ENCODE measurements around the gene ANXA4. TPM values are rescaled to one million over a fixed set of nuclear protein-coding genes. Genes with fewer than 3 reads are reported as not detected.

ANXA4 gene
- total RNA-seq, 1 donor from 2014 or later: 122 TPM

GRCh38 chr2:69729266-69729665 is 12.7 kb upstream of the ANXA4 start:
- H3K79me2 ChIP-seq (ENCODE audit: insufficient read depth, low read length): no peaks in the 10 kb centered on the region
- H3K4me3 ChIP-seq (ENCODE audit: insufficient read depth, low read depth, low read length): no peak overlapping the region
- FAIRE-seq (no peak), DNase-seq (ENCODE audit: low read depth) (no peak)
- TF ChIP-seq CTCF (IDR thresholded peaks at IDR 0.05; ENCODE audit: insufficient read depth, low read depth, low read length): no peak
- TF ChIP-seq EZH2 (IDR thresholded peaks at IDR 0.05; ENCODE audit: insufficient read depth, low read length): no peak
- H3K27me3 Mint-ChIP-seq (ENCODE audit: low read depth, unreplicated experiment): no peaks in the 10 kb centered on the region
- H3K4me1 ChIP-seq (ENCODE audit: insufficient read depth, low read length): no peaks in the 10 kb centered on the region
- H3K4me3 Mint-ChIP-seq (ENCODE audit: unreplicated experiment): no peak overlapping the region
- H3K9ac ChIP-seq (ENCODE audit: low read length): no peak overlapping the region
- H3K4me2 ChIP-seq (ENCODE audit: low read length): no peak overlapping the region
- no peaks in the 10 kb centered on the region for H3K9me3 ChIP-seq (ENCODE audit: insufficient read depth, low read depth, low read length)
- H3K36me3 Mint-ChIP-seq (ENCODE audit: low read depth, unreplicated experiment): no peaks in the 10 kb centered on the region
- no peak overlapping the region for H2AFZ ChIP-seq (ENCODE audit: low read depth, low read length)
- H3K4me1 Mint-ChIP-seq (ENCODE audit: low read depth, unreplicated experiment): no peaks in the 10 kb centered on the region
- H3K27ac Mint-ChIP-seq (ENCODE audit: unreplicated experiment): no peak overlapping the region
- H3K9me3 Mint-ChIP-seq (ENCODE audit: unreplicated experiment): no peaks in the 10 kb centered on the region
- no peaks in the 10 kb centered on the region for H3K27me3 ChIP-seq (ENCODE audit: insufficient read depth, low read length)
- no peaks in the 10 kb centered on the region for H4K20me1 ChIP-seq (ENCODE audit: insufficient read depth, low read length)
- H3K36me3 ChIP-seq (ENCODE audit: insufficient read depth, low read length): no peaks in the 10 kb centered on the region
- H3K27ac ChIP-seq (ENCODE audit: low read depth, low read length): no peak overlapping the region

GRCh38 chr2:69729781-69730180 is 12.2 kb upstream of the ANXA4 start:
- DNase-seq (ENCODE audit: low read depth): no peak
- H2AFZ ChIP-seq (ENCODE audit: low read depth, low read length): no peak overlapping the region
- no peaks in the 10 kb centered on the region for H3K9me3 ChIP-seq (ENCODE audit: insufficient read depth, low read depth, low read length)
- H3K4me3 ChIP-seq (ENCODE audit: insufficient read depth, low read depth, low read length): no peak overlapping the region
- Mint-ChIP-seq H3K4me1 (ENCODE audit: low read depth, unreplicated experiment) (no peaks in the 10 kb centered on the region), H3K4me3 (ENCODE audit: unreplicated experiment) (no peak overlapping the region), H3K27ac (ENCODE audit: unreplicated experiment) (no peak overlapping the region), H3K9me3 (ENCODE audit: unreplicated experiment) (no peaks in the 10 kb centered on the region), H3K27me3 (ENCODE audit: low read depth, unreplicated experiment) (no peaks in the 10 kb centered on the region), H3K36me3 (ENCODE audit: low read depth, unreplicated experiment) (no peaks in the 10 kb centered on the region)
- no peak for TF ChIP-seq CTCF (IDR thresholded peaks at IDR 0.05; ENCODE audit: insufficient read depth, low read depth, low read length)
- no peak for TF ChIP-seq EZH2 (IDR thresholded peaks at IDR 0.05; ENCODE audit: insufficient read depth, low read length)
- H4K20me1 ChIP-seq (ENCODE audit: insufficient read depth, low read length): no peaks in the 10 kb centered on the region
- no peak overlapping the region for H3K27ac ChIP-seq (ENCODE audit: low read depth, low read length)
- H3K36me3 ChIP-seq (ENCODE audit: insufficient read depth, low read length): no peaks in the 10 kb centered on the region
- H3K79me2 ChIP-seq (ENCODE audit: insufficient read depth, low read length): no peaks in the 10 kb centered on the region
- H3K9ac ChIP-seq (ENCODE audit: low read length): no peak overlapping the region
- H3K27me3 ChIP-seq (ENCODE audit: insufficient read depth, low read length): no peaks in the 10 kb centered on the region
- no peak overlapping the region for H3K4me2 ChIP-seq (ENCODE audit: low read length)
- no peak for FAIRE-seq
- no peaks in the 10 kb centered on the region for H3K4me1 ChIP-seq (ENCODE audit: insufficient read depth, low read length)

DNA sequence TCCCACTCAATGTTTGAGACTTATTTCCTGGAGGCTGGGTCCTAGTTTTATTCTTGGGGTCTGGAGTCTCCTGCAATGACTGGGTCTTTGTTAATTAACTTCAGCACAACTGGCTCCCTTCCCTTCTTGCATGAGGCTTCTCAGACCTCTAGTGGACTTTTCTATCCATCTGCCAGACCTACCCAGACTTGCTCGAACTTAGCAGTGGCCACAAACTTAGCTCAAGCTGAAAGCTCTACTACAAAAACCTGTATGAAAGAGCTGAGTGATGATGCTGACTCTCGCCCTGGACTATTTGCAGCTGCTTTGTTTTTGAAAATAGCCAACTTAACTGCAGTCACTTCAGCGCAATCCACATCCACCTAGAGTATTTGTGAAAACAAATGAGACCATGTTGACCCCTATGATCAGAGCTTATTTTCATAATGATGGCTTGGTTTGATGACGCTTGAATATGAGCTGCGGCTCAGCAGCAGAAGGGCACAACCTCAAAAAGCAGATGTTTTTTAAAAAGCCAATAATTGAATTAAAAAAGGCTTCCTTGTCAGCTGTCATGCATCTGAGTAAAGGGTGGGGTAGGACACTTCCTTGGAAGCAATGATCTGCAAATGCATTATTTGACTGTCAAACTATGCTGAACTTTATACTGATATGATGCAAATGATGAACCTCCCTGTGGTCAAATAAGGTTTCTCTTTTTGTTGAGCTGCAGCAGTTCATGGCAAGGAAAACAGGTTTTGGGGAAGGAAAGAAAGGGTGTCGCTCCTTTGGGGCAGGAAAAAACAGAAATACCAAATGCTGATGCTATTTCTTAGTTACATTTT is 10.6 kb upstream of the ANXA4 start:
- Mint-ChIP-seq H3K27me3 (ENCODE audit: low read depth, unreplicated experiment) (no peaks in the 10 kb centered on the region), H3K4me3 (ENCODE audit: unreplicated experiment) (no peak overlapping the region), H3K27ac (ENCODE audit: unreplicated experiment) (no peak overlapping the region), H3K4me1 (ENCODE audit: low read depth, unreplicated experiment) (no peaks in the 10 kb centered on the region), H3K36me3 (ENCODE audit: low read depth, unreplicated experiment) (no peaks in the 10 kb centered on the region), H3K9me3 (ENCODE audit: unreplicated experiment) (no peaks in the 10 kb centered on the region)
- FAIRE-seq (no peak), DNase-seq (ENCODE audit: low read depth) (no peak)
- Histone ChIP-seq H3K36me3 (ENCODE audit: insufficient read depth, low read length) (no peaks in the 10 kb centered on the region), H3K9me3 (ENCODE audit: insufficient read depth, low read depth, low read length) (no peaks in the 10 kb centered on the region), H3K4me1 (ENCODE audit: insufficient read depth, low read length) (no peaks in the 10 kb centered on the region), H3K4me3 (ENCODE audit: insufficient read depth, low read depth, low read length) (no peak overlapping the region), H3K9ac (ENCODE audit: low read length) (no peak overlapping the region), H3K27ac (ENCODE audit: low read depth, low read length) (no peak overlapping the region), H2AFZ (ENCODE audit: low read depth, low read length) (no peak overlapping the region), H3K79me2 (ENCODE audit: insufficient read depth, low read length) (no peaks in the 10 kb centered on the region), H4K20me1 (ENCODE audit: insufficient read depth, low read length) (no peaks in the 10 kb centered on the region), H3K27me3 (ENCODE audit: insufficient read depth, low read length) (no peaks in the 10 kb centered on the region), H3K4me2 (ENCODE audit: low read length) (no peak overlapping the region)
- TF ChIP-seq CTCF (IDR thresholded peaks at IDR 0.05; ENCODE audit: insufficient read depth, low read depth, low read length) (no peak), EZH2 (IDR thresholded peaks at IDR 0.05; ENCODE audit: insufficient read depth, low read length) (no peak)

All from astrocyte (in vitro differentiated cells and primary cell).